GM19035 (cell line): Measurements from ENCODE around the gene MIOS.
"Not testable (repeated sequence)": the region's sequence is repeated elsewhere in the genome, so short reads cannot be mapped to it uniquely, and the experiment has no call there.

ENCODE experiments used
- ATAC-seq: cut with Tn5 transposase; IDR thresholded peaks from one replicate; pipeline ENCODE4 v1.9.1; 2021; ENCODE audit not compliant: unreplicated experiment

MIOS gene

DNA sequence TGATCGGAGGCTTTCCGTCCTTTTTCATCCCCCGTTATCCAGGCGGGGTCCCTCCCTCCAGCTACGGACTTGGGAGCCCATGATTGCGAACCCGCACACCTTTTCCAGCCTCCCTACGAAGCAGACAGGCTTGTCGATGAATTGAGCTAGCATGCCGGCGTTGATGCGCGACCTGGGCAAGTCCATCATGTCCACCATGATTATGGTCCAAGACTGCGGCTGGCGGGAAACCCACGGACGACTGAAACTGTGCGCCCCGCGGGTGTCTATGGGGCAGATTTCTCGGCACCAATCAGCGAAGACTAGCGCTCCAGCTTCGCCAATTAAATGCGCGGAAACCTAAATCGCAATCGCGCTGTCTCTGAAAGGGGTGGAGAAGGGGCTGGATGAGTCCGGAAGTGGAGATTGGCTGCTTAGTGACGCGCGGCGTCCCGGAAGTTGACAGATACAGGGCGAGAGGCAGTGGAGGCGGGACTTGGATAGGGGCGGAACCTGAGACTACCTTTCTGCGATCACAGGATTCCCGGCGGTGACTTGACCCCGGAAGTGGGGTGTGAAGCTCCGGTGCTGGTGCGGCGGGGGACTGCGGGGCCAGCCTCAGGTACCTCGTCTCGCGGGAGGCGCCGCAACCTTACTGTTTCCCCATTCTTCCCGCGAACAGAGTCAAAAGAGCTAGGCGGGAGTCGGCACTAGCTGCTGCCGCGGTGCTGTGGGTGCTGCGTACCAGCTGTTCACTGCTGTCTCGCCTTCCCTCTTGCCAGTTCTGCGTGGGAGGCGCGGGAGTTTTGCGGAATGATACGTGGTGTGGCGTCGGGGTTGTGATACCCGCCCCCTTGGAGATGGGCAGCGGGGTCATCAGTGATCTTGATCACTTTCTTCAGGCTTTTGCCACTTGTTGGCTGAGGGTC is 73.8 kb downstream of the MIOS start, which contains the start of gene UMAD1:
UMAD1 (plus strand) TSS at position 532 of the 908 bp plus-strand sequence. CDS start 32,620 bp downstream, outside the sequence.
- ATAC-seq, result peak; percentile 97

DNA sequence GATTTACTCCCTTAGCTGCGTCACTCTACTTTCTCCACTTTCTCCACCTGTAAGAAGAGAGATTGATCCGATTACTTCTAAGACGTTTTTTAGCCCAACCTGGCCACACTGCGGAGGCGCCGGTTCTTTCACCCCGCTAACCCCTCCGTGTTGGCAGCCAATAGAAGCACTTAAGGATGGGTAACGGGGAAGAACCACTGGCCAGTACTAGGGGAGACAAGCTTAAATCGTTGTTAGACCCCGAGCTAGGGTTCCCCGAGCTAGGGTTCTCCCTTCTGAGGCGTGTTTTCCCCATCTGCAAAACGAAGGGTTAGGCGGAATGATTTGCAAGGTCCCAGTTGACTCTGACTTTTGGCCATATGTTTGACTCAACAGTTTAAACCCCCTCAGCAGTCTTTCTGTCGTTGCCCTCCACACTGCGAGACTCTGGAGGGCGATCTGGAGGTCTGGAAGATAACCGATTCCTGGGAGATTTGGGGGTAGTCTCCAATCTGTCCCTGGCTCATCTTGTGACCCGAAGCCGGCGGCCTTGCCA is 74.5 kb downstream of the MIOS start:
- peak; percentile 21 for ATAC-seq

DNA sequence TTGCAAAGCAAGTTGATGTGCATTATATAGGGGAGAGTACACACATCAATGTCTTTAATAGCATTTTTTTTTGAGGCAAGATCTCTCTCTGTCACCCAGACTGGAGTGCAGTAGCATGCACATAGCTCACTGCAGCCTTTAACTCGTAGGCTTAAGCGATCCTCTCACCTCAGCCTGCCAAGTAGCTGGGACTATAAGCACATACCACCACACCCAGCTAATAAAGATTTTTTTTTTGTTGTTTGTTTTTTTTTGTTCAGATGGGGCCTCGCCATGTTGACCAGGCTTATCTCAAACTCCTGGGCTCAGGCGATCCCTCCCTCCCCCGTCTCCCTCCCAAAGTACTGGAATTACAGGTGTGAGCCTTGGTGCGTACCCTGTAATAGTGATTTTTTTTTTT is 75.4 kb downstream of the MIOS start:
- ATAC-seq, result no peak

DNA sequence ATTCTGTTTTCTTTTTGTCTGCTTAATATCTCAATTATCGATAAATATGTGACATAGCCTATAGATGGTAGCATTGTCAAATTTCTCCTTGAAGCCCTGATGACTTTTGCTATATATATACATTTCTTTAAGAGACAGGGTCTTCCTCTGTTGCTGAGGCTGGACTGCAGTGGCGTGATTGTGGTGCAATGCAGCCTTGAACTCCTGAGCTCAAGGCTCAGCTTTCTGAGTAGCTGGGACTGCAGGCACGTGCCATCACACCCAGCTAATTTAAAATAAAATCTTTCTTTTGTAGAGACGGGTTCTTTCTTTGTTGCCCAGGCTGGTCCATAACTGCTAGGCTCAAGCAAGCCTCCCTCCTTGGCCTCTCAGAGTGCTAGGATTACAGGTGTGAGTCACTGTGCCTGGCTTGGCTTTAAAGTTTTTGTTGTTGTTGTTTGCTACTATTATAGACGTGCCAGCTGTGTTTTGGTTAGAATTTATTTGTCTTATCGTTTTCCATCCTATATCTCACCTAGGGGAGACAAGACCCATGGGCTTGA is 80.9 kb downstream of the MIOS start:
- no peak for ATAC-seq

DNA sequence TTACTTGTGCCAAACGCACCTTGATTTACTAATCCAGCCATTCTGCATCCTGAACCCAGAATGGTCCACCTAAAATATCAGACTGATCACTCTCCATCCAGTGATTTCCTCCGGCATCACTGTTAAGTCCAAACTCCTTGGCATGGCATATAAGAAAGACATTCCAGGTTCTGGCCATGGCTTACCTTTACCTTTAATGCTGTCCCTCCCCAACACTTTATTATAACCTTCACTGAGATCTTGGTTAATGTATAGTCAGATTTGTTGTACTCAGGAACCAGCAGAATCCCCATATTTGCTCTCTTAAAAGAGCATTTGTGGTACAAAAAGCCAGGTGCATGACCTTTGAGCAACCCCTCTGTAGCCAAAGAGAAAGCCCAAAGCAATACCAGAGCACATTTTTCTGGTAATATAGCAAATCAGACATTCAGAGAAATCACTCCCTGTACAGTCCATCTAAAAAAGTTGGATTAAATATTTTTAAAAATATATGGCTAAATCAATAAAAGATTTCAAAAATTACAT is 84.1 kb downstream of the MIOS start:
- ATAC-seq, result no peak

DNA sequence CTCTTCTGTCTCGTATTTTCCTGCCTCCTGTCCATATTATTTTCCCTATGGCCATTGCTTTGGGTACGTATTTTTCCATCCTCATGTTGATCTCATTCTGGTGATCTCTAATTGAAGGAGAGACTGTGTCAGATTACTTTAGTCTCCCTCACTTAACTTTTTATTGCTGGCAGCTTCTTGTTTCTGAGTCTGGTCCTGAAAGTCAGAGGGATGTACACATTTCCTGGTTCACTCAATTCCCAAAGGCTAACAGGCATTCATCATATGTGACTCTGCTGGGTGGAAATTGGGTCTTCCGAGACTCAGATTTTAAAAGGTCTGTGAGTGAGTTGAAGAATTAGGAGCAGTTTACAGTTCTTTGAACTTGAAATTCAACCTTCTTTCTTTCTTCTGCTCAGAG is 84.8 kb downstream of the MIOS start:
- no peak for ATAC-seq

DNA sequence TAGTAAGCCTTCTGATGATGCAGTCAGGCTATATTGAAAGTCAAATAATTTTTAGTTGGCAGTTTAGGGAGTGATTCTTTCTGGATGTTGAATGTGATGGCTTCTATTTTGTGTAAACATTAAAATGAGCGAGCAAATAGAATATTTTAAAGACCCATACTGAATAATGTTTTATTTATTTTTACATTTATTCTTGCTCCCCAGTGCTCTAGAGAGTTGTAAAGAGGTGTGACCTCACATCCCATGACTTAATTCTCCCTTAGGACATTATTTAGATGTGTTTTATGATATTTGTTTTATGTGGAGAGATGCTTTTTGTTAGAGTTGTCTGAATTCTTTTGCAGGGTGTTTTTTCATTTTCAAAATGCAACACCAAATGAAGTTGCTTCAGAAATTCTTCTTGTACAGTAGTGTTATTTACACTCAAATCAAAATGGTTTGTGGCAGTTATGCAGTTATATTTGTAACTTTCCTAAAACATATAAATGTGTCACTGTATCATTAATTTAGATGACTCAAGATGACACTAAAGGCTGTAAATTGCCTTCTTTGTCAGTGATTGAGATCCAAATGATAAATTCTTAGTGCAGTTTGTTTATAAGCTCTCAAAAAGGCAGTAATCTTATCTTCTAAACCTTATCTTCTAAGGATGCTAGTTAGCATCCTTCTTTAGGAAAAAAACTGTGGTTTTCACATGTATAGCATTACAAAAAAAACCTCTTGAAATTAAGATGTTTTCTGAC is 86.3 kb downstream of the MIOS start:
- no peak for ATAC-seq

DNA sequence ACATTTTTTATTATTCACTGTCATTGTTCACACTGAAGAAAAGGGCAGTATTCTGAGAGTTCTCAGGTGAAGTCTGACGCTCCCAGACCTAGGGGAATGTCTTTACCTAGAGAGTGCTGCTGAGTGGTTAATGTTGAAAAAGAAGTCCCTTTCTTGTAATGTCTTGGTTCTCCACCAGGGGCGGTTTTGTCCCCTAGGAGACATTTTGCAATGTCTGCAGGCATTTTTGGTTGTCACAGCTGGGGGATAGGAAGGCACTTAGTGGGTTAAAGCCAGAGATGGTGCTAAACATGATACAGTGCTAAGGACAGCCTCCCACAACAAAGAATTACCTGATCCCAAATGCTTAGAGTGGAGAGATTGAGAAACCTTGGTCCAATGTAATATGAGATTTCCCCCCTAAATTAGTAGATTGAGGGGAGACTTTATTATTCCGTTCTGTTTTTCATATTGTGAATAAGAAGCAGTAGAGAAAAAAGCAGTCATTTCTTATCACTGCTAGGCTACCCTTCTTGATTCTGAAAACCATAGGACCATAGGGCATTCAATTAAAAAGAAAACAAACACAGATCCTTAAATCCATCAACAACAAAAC is 87.0 kb downstream of the MIOS start:
- no peak for ATAC-seq

DNA sequence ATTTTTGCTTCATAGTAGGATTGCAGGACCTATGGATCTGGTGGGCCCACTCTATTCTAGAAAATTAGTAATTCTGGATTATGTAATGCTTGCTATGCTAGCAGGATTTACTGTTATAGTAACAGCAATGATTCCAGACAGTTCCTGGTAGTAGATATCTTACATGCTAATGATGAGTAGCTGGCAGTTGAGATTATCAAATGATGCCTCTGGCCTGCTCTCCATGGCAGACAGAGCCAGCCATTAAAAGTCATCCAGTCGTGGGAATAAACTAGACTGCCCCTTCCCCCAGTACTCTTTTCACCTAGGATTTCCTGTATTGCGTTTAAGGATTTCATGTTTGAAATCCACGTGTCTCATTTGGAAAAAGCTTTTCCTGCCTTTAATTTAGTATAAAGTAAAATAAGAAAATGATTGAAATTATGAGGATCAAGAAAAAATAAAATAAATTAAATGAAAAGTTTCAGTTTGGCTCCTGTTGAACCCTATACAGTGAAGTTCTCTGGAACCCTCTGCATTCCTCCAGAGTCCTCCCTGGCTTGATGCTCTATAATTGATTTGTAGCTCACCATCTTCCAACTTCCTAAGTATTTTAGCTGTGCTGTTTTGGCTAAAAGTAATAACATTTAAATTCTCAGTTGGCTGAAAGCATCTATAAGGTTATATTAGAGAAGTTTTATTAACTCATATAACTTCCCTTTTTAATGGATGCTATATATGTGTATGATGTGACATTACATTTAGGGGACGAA is 88.5 kb downstream of the MIOS start:
- ATAC-seq, result no peak

DNA sequence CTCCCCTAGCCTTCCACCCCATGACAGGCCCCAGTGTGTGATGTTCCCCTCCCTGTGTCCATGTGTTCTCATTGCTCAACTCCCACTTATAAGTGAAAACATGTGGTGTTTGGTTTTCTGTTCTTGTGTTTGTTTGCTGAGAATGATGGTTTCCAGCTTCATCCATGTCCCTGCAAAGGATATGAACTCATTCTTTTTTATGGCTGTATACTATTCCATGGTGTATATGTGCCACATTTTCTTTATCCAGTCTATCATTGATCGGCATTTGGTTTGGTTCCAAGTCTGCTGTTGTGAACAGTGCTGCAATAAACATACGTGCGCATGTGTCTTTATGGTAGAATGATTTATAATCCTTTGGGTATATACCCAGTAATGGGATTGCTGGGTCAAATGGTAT is 89.8 kb downstream of the MIOS start:
- ATAC-seq, result not testable (repeated sequence)
